ENCODE data around the gene LNPK.

- no peak for TF ChIP-seq POLR2A (IDR thresholded peaks at IDR 0.05)
- TF ChIP-seq, protein P1, sequence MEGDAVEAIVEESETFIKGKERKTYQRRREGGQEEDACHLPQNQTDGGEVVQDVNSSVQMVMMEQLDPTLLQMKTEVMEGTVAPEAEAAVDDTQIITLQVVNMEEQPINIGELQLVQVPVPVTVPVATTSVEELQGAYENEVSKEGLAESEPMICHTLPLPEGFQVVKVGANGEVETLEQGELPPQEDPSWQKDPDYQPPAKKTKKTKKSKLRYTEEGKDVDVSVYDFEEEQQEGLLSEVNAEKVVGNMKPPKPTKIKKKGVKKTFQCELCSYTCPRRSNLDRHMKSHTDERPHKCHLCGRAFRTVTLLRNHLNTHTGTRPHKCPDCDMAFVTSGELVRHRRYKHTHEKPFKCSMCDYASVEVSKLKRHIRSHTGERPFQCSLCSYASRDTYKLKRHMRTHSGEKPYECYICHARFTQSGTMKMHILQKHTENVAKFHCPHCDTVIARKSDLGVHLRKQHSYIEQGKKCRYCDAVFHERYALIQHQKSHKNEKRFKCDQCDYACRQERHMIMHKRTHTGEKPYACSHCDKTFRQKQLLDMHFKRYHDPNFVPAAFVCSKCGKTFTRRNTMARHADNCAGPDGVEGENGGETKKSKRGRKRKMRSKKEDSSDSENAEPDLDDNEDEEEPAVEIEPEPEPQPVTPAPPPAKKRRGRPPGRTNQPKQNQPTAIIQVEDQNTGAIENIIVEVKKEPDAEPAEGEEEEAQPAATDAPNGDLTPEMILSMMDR (IDR thresholded peaks at IDR 0.05) = no peak
Measured at GRCh38 chr2:175935289-175936181, 66.5 kb downstream of the LNPK start.

Measured in testis (tissue), 2 donors.